Astrocyte (in vitro differentiated cells and primary cell): ENCODE results near the gene TMEM119. TPM values are rescaled to one million over a fixed set of nuclear protein-coding genes. Genes with fewer than 3 reads are reported as not detected.
A peak's percentile ranks its signal among the peaks of the same experiment; 100 is the strongest.

Experiments used
- DNase-seq: peaks from one replicate; pipeline ENCODE4 v3.0.0-alpha.2; 2010; ENCODE audit warnings: low read depth
- FAIRE-seq: peaks from 2 replicates; lab custom pipeline; 2011; peaks lifted over from hg19 to GRCh38; lab: Jason Lieb, UNC
- H2AFZ ChIP-seq: 2 replicates; pipeline ENCODE4 v1.6.0; 2012; ENCODE audit warnings: low read depth, low read length, inconsistent platforms
- H3K27ac ChIP-seq: 2 replicates; pipeline ENCODE4 v1.5.1; 2011; ENCODE audit warnings: low read depth, low read length, inconsistent platforms
- H3K27me3 ChIP-seq: 2 replicates; pipeline ENCODE4 v1.6.0; 2011; ENCODE audit warnings: low read length, inconsistent platforms; ENCODE audit not compliant: insufficient read depth
- H3K36me3 ChIP-seq: 2 replicates; pipeline ENCODE4 v1.5.1; 2011; ENCODE audit warnings: low read length, inconsistent platforms; ENCODE audit not compliant: insufficient read depth
- H3K4me1 ChIP-seq: 2 replicates; pipeline ENCODE4 v1.5.1; 2011; ENCODE audit warnings: low read length, inconsistent platforms; ENCODE audit not compliant: insufficient read depth
- H3K4me2 ChIP-seq: 2 replicates; pipeline ENCODE4 v1.6.0; 2012; ENCODE audit warnings: low read length, inconsistent platforms
- H3K4me3 ChIP-seq: 2 replicates; pipeline ENCODE4 v1.5.1; 2011; ENCODE audit warnings: low read depth, mild to moderate bottlenecking, low read length, inconsistent platforms; ENCODE audit not compliant: insufficient read depth
- H3K79me2 ChIP-seq: 2 replicates; pipeline ENCODE4 v1.6.0; 2012; ENCODE audit warnings: mild to moderate bottlenecking, low read length, inconsistent platforms; ENCODE audit not compliant: insufficient read depth
- H3K9ac ChIP-seq: 2 replicates; pipeline ENCODE4 v1.6.0; 2012; ENCODE audit warnings: mild to moderate bottlenecking, low read length, inconsistent platforms
- H3K9me3 ChIP-seq: 2 replicates; pipeline ENCODE4 v1.5.1; 2012; ENCODE audit warnings: low read depth, mild to moderate bottlenecking, low read length, inconsistent platforms; ENCODE audit not compliant: insufficient read depth
- H4K20me1 ChIP-seq: 2 replicates; pipeline ENCODE4 v1.6.0; 2012; ENCODE audit warnings: low read length, inconsistent platforms; ENCODE audit not compliant: insufficient read depth
- H3K27ac Mint-ChIP-seq: one replicate; pipeline ENCODE4 v1.8.0; 2021; ENCODE audit warnings: mild to moderate bottlenecking, mixed read lengths; ENCODE audit not compliant: unreplicated experiment
- H3K27me3 Mint-ChIP-seq: one replicate; pipeline ENCODE4 v1.8.0; 2021; ENCODE audit warnings: low read depth, mixed read lengths; ENCODE audit not compliant: unreplicated experiment
- H3K36me3 Mint-ChIP-seq: one replicate; pipeline ENCODE4 v1.8.0; 2021; ENCODE audit warnings: low read depth, mixed read lengths; ENCODE audit not compliant: unreplicated experiment
- H3K4me1 Mint-ChIP-seq: one replicate; pipeline ENCODE4 v1.8.0; 2021; ENCODE audit warnings: low read depth, mixed read lengths; ENCODE audit not compliant: unreplicated experiment
- H3K4me3 Mint-ChIP-seq: one replicate; pipeline ENCODE4 v1.8.0; 2021; ENCODE audit warnings: mild to moderate bottlenecking, moderate library complexity, mixed read lengths; ENCODE audit not compliant: unreplicated experiment
- H3K9me3 Mint-ChIP-seq: one replicate; pipeline ENCODE4 v1.8.0; 2021; ENCODE audit warnings: mild to moderate bottlenecking, mixed read lengths; ENCODE audit not compliant: unreplicated experiment
- CTCF ChIP-seq: IDR thresholded peaks from 2 replicates; pipeline ENCODE4 v1.5.1; 2011; ENCODE audit warnings: low read depth, mild to moderate bottlenecking, inconsistent platforms, low read length, moderate library complexity; ENCODE audit not compliant: insufficient read depth
- EZH2 ChIP-seq: IDR thresholded peaks from 2 replicates; pipeline ENCODE4 v1.6.1; 2012; ENCODE audit warnings: mild to moderate bottlenecking, low read length, inconsistent platforms; ENCODE audit not compliant: insufficient read depth
- total RNA-seq: library from RNA; stranded (reverse); gene quantifications from 2 replicates; pipeline ENCODE4 v1.2.1, GENCODE V29; 2021

The TMEM119 gene
- total RNA-seq, 1 donor from 2014 or later = 0.91 TPM

GRCh38 chr12:108567406-108568337, 30.2 kb downstream of the TMEM119 start:
- Mint-ChIP-seq H3K9me3 (no peaks in the 10 kb centered on the region), H3K4me3 (no peak overlapping the region), H3K27ac (no peak overlapping the region), H3K4me1 (peaks cover 25% of the 10 kb centered on the region), H3K27me3 (no peaks in the 10 kb centered on the region), H3K36me3 (peaks cover 3% of the 10 kb centered on the region)
- no peak overlapping the region for H3K4me3 ChIP-seq
- peaks cover 9% of the 10 kb centered on the region for H4K20me1 ChIP-seq
- peaks cover 15% of the 10 kb centered on the region for H3K4me1 ChIP-seq
- no peak overlapping the region for H3K27ac ChIP-seq
- H2AFZ ChIP-seq = no peak overlapping the region
- no peak for TF ChIP-seq EZH2
- no peak for TF ChIP-seq CTCF
- FAIRE-seq = no peak
- H3K79me2 ChIP-seq = peaks cover 18% of the 10 kb centered on the region
- no peak overlapping the region for H3K4me2 ChIP-seq
- H3K36me3 ChIP-seq = peaks cover 45% of the 10 kb centered on the region
- no peaks in the 10 kb centered on the region for H3K9me3 ChIP-seq
- peak; percentile 68 for DNase-seq
- no peaks in the 10 kb centered on the region for H3K27me3 ChIP-seq
- H3K9ac ChIP-seq = no peak overlapping the region

GRCh38 chr12:108566452-108566851, 31.4 kb downstream of the TMEM119 start:
- Histone ChIP-seq H3K4me2 (no peak overlapping the region), H3K4me3 (no peak overlapping the region), H3K9ac (no peak overlapping the region), H3K79me2 (peaks cover 20% of the 10 kb centered on the region), H3K36me3 (peaks cover 45% of the 10 kb centered on the region), H4K20me1 (peaks cover 9% of the 10 kb centered on the region), H3K4me1 (peaks cover 21% of the 10 kb centered on the region), H3K27me3 (no peaks in the 10 kb centered on the region), H2AFZ (no peak overlapping the region), H3K9me3 (no peaks in the 10 kb centered on the region), H3K27ac (no peak overlapping the region)
- DNase-seq (no peak), FAIRE-seq (no peak)
- TF ChIP-seq CTCF = no peak
- TF ChIP-seq EZH2 = no peak
- Mint-ChIP-seq H3K36me3 (peaks cover 3% of the 10 kb centered on the region), H3K27ac (peak overlapping the region; percentile 18), H3K4me3 (no peak overlapping the region), H3K4me1 (peaks cover 25% of the 10 kb centered on the region), H3K27me3 (no peaks in the 10 kb centered on the region), H3K9me3 (no peaks in the 10 kb centered on the region)

DNA sequence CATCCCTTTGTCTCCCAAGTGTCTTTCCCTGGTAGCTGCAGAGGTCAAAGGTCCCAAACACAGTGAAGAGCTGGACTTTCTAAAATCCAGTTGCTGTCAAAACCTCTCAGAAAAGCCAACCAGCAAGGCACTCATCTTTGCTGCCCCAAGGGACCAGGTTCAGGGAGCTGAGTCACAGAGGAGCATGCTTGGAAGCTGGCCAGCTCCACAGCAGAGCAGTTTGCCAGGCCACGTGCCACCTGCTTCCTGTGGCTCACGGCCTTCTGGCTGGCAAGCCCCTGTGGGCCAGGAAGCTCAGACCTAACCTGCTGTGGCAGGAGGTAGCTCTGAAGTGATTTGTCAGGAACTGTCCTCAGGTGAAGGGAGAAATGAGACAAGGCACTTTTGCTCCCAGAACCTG, 31.9 kb downstream of the TMEM119 start:
- Histone ChIP-seq H4K20me1 (peaks cover 9% of the 10 kb centered on the region), H3K27me3 (no peaks in the 10 kb centered on the region), H3K9ac (no peak overlapping the region), H2AFZ (no peak overlapping the region), H3K4me1 (peaks cover 21% of the 10 kb centered on the region), H3K4me3 (no peak overlapping the region), H3K36me3 (peaks cover 45% of the 10 kb centered on the region), H3K9me3 (no peaks in the 10 kb centered on the region), H3K27ac (no peak overlapping the region), H3K4me2 (no peak overlapping the region), H3K79me2 (peaks cover 21% of the 10 kb centered on the region)
- FAIRE-seq (no peak), DNase-seq (peak; percentile 54)
- H3K36me3 Mint-ChIP-seq = peaks cover 3% of the 10 kb centered on the region
- no peak for TF ChIP-seq CTCF
- no peak for TF ChIP-seq EZH2
- no peaks in the 10 kb centered on the region for H3K27me3 Mint-ChIP-seq
- peak overlapping the region; percentile 18 for H3K27ac Mint-ChIP-seq
- H3K4me1 Mint-ChIP-seq = peaks cover 25% of the 10 kb centered on the region
- no peak overlapping the region for H3K4me3 Mint-ChIP-seq
- H3K9me3 Mint-ChIP-seq = no peaks in the 10 kb centered on the region
